GM12864 (cell line): Measurements from ENCODE around the gene DDX53.

ENCODE experiments used
- DNase-seq: peaks from one replicate; pipeline ENCODE4 v3.0.0-alpha.2; 2011; ENCODE audit warnings: low read depth
- H3K4me3 ChIP-seq: 2 replicates; pipeline ENCODE4 v1.5.1; 2011; ENCODE audit warnings: mild to moderate bottlenecking, low read depth, low read length, control low read depth
- TF ChIP-seq, protein P1 (sequence below): IDR thresholded peaks from 2 replicates; pipeline ENCODE4 v1.5.1; 2011; ENCODE audit warnings: low read depth, mild to moderate bottlenecking, moderate library complexity, low read length, control low read depth, inconsistent platforms; ENCODE audit errors: missing control alignments

The DDX53 gene

DNA sequence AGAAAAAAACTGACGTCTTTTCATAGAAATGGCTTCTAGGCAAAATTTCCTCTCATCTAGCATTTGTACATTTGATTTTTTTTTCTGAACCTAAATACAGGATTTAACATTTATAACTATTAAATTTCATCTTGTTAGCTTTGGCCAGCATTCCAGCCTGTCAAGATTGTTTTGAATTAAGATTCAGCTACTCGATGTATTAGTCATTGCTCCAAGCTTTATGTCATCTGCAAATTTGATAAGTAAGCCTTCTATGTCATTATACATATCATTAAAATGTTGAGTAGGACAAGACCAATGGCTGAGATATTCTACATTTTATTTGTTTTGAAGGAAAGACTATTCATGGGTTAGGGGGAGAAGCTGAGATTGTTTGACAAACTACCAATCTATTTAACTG lies 46.7 kb downstream of the DDX53 start:
- TF ChIP-seq, protein P1, sequence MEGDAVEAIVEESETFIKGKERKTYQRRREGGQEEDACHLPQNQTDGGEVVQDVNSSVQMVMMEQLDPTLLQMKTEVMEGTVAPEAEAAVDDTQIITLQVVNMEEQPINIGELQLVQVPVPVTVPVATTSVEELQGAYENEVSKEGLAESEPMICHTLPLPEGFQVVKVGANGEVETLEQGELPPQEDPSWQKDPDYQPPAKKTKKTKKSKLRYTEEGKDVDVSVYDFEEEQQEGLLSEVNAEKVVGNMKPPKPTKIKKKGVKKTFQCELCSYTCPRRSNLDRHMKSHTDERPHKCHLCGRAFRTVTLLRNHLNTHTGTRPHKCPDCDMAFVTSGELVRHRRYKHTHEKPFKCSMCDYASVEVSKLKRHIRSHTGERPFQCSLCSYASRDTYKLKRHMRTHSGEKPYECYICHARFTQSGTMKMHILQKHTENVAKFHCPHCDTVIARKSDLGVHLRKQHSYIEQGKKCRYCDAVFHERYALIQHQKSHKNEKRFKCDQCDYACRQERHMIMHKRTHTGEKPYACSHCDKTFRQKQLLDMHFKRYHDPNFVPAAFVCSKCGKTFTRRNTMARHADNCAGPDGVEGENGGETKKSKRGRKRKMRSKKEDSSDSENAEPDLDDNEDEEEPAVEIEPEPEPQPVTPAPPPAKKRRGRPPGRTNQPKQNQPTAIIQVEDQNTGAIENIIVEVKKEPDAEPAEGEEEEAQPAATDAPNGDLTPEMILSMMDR = no peak
- H3K4me3 ChIP-seq = no peak overlapping the region
- DNase-seq = no peak

DNA sequence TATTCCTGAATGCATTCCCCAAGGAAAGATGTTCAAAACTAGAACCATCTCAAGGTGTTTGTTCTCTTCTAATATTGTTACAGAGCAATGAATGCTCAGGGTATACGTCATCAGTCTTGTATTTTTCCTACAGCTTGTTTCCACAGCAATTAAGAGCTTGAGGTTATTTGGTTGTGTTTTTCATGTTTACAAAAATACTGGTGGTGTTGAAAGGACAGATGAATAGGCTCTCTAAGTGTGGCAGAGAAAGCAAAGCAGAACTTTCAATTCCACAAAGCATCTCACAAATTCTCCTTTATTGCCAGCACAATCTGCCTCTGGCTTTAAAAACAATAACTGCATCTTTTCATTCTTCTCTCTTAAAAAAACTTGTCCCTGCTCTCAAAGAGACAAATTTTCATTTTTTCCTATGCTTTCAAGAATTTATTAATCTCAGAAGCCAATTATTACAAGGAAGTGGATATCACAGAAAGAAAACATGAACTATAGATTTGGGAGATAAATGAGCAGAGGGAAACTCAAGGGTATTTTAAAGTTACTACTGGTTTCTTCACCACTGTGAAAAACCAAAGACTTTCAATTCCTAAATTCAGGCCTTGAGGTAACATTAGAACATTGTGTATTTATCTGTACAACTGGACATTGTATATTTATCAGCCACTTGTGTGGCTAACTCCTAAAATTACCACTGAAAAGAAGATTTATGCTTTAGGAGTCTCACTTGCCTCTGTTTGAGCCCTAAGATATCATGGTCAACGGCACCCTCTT lies 49.2 kb downstream of the DDX53 start:
- TF ChIP-seq, protein P1 = no peak
- H3K4me3 ChIP-seq = no peak overlapping the region
- no peak for DNase-seq

DNA sequence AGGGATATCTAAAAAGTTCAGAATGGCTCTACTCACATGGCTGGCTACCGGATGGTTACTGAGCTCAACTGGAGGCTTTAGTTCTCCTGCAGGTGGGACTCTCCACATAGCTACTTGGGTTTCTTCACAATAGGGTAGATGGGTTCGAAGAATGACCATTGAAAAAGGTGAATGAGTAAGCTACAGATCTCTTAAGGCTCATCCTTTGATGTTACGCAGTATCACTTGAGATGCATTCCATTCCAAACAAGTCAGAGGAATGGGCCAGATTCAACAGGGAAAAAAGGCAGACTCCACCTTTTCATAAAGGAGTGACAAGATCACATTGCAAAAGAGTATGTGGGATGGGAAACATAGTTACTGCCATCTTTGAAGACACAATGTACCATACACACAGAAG lies 52.6 kb downstream of the DDX53 start:
- TF ChIP-seq, protein P1 = no peak
- no peak for DNase-seq
- no peak overlapping the region for H3K4me3 ChIP-seq
